HAP-1 (cell line): ENCODE data around the gene LSAMP.

Source experiments
- DNase-seq, 2 experiments: peaks; one replicate each; pipeline ENCODE4 v3.0.0-alpha.2; 2016 to 2020; ENCODE audit warnings: low spot score in 2 of 2
- H3K27me3 ChIP-seq: fragments of 250-450 bp; sonication (Bioruptor Pico); 2 replicates; pipeline ENCODE4 v1.5.1; 2020; ENCODE audit warnings: low read depth, mild to moderate bottlenecking, moderate library complexity
- H3K36me3 ChIP-seq: fragments of 250-450 bp; sonication (Bioruptor Pico); replicated peaks from 2 replicates; pipeline ENCODE4 v1.5.1; 2020; ENCODE audit warnings: mild to moderate bottlenecking
- H3K4me1 ChIP-seq: fragments of 250-450 bp; sonication (Bioruptor Pico); 2 replicates; pipeline ENCODE4 v1.5.1; 2020; ENCODE audit warnings: mild to moderate bottlenecking
- H3K4me3 ChIP-seq: fragments of 250-450 bp; sonication (Bioruptor Pico); 2 replicates; pipeline ENCODE4 v1.5.1; 2020; ENCODE audit warnings: mild to moderate bottlenecking, moderate library complexity
- H3K9me3 ChIP-seq: fragments of 250-450 bp; sonication (Bioruptor Pico); 2 replicates; pipeline ENCODE4 v1.5.1; 2020; ENCODE audit warnings: mild to moderate bottlenecking, moderate library complexity
- in situ Hi-C: fragments of 300-500 bp; cut with MboI; formaldehyde crosslinking; loops from 3 replicates; pipeline ENCODE4 v1.14.3; 2020; ENCODE audit warnings: low sequenced_read_pairs, inconsistent platforms, mixed read lengths

The LSAMP gene

GRCh38 chr3:116413319-116413718 is 32.0 kb downstream of the LSAMP start:
- Histone ChIP-seq H3K9me3 (no peaks in the 10 kb centered on the region), H3K4me3 (no peak overlapping the region), H3K27me3 (peaks cover 5% of the 10 kb centered on the region; the same call in 1 of the 2 replicates), H3K36me3 (no peaks in the 10 kb centered on the region), H3K4me1 (no peaks in the 10 kb centered on the region)
- DNase-seq, result no peak
- in situ Hi-C loops, result no loop called here

DNA sequence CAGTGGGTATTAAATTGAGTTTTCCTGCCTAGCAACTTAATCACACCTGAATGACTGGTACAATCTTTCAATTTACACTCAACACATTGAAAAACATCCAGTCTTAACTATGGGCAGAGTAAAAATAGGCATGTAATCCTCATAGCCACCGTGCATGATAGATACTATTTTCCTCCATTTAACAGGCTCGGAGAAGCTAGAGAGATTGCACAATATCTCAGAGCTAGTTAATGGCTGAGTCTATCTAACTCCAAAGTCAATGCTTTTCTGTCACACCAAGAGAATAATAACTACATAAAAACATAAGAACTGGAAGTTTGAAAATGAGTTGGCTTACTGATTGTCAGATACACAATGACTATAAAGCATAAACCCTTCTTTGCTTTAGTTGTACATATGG is 36.8 kb downstream of the LSAMP start:
- H3K4me3 ChIP-seq, result no peak overlapping the region
- no peaks in the 10 kb centered on the region for H3K9me3 ChIP-seq
- no peak for DNase-seq
- in situ Hi-C loops, result no loop called here
- H3K4me1 ChIP-seq, result no peaks in the 10 kb centered on the region
- H3K36me3 ChIP-seq, result no peaks in the 10 kb centered on the region
- H3K27me3 ChIP-seq, result no peaks in the 10 kb centered on the region

DNA sequence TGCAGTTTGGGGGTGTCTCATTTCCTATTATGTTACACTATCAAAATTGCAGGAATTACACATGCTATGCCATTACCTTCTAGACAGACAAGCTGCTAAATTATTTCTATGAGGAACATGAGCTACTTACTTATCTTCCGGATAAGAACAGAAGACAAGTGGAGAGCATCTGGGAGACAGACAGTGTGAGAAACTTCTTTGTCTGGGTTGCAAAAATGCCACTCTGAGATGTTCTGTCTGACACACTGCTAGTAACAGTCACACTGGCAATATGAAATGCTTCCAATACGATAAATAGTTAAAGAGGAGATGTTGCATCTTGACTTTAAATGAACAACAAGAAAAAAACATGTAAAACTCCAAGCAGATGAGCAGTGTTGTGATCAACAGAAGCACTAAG is 40.1 kb downstream of the LSAMP start:
- in situ Hi-C loops, result no loop called here
- no peak for DNase-seq
- no peaks in the 10 kb centered on the region for H3K9me3 ChIP-seq
- no peaks in the 10 kb centered on the region for H3K4me1 ChIP-seq
- H3K27me3 ChIP-seq, result no peaks in the 10 kb centered on the region
- no peak overlapping the region for H3K4me3 ChIP-seq
- H3K36me3 ChIP-seq, result no peaks in the 10 kb centered on the region

DNA sequence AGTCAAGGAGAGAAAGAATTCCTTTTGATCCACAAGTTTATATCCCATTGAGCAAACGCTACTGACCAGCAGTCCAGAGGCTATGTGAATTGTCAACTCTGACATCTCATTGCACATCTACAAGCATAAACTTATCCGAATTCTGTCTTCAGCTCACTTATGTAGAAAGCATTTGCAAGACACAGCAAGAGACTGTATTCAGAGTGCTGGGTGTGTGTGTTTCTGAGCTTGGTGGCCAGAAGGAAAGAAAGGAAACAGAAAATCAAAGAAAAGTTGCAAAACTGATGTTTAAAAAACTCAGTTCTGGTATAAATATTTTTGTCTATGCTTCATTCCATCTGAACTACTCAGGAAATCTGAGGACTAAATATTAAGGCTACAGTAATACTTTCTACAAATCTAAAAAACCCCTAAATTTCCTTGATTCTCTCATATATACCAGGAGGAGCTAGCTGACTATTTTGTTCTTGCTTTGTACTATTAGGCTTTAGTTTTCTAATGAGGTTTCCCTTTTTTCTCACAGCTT is 45.5 kb downstream of the LSAMP start:
- in situ Hi-C loops, result no loop called here
- 0 out of 2 replicates have a peak, but pooled peaks cover 3% of the 10 kb centered on the region for H3K27me3 ChIP-seq
- no peaks in the 10 kb centered on the region for H3K36me3 ChIP-seq
- no peaks in the 10 kb centered on the region for H3K9me3 ChIP-seq
- no peak for DNase-seq
- no peak overlapping the region for H3K4me3 ChIP-seq
- no peaks in the 10 kb centered on the region for H3K4me1 ChIP-seq

DNA sequence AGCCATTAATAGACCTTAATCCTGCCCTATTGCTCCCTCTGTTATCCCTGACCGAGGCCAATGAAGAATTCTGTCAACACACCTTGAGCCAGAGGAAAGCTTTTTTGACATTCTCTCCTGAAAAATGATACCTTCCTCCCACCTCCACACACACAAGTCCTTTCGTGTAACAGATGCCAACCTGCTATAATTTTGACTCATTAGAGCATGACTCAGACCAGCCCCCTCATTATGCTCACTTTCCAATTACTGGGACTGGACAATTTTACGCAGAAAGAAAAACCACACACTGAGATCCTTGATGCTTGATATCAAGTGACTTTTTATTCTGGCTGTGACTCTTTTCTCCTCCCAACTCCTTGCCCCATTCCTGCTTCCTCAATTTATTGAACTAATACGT is 50.9 kb downstream of the LSAMP start:
- Histone ChIP-seq H3K4me1 (no peaks in the 10 kb centered on the region), H3K27me3 (no peaks in the 10 kb centered on the region), H3K36me3 (no peaks in the 10 kb centered on the region), H3K9me3 (no peaks in the 10 kb centered on the region), H3K4me3 (no peak overlapping the region)
- in situ Hi-C loops, result no loop called here
- DNase-seq, result no peak

DNA sequence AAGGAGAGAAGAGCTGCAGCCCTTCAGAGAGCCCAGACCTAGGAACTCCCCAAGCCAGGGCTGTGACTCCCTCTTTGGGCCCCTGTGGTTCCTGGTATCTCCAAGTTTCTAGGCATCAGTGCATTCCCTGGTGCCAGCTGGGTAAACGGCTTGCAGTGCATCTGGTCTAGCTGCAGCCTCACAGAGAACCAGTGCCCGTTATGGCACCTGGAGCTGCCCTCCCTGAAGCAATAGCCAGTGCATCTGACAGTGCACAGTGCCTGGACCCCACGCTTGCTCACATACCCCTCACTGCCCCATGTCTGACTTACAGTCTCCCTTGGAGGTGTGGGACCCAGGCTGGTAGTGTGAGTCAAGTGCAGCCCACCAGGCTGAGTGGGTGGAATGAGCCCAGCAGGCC is 52.1 kb downstream of the LSAMP start:
- Histone ChIP-seq H3K4me1 (no peaks in the 10 kb centered on the region), H3K36me3 (no peaks in the 10 kb centered on the region), H3K27me3 (no peaks in the 10 kb centered on the region), H3K4me3 (no peak overlapping the region), H3K9me3 (no peaks in the 10 kb centered on the region)
- DNase-seq, result no peak
- in situ Hi-C loops, result no loop called here

DNA sequence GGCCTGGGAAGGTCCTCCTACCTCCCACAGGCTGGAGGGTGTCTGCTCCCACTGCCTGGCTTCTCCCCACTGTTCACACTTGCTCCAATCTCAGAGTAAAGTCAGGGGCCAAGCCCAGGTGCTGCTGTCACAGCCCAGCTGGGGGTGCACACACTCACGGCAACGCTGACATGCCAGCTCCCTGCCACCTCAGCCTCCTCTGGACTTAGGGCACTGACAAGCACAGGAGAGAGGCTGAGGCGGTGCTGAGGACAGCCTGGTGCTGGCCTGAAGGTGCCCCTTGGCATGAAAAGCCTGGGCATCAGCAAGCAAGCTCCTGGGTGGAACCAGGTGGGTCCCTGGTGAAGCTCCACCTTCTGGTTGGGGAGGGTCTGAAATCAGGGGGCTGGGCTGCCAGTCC is 53.0 kb downstream of the LSAMP start:
- H3K9me3 ChIP-seq, result no peaks in the 10 kb centered on the region
- DNase-seq, result no peak
- no peaks in the 10 kb centered on the region for H3K36me3 ChIP-seq
- no peaks in the 10 kb centered on the region for H3K27me3 ChIP-seq
- in situ Hi-C loops, result no loop called here
- no peak overlapping the region for H3K4me3 ChIP-seq
- no peaks in the 10 kb centered on the region for H3K4me1 ChIP-seq

GRCh38 chr3:116391296-116392201 is 53.7 kb downstream of the LSAMP start:
- no peak overlapping the region for H3K4me3 ChIP-seq
- no peaks in the 10 kb centered on the region for H3K9me3 ChIP-seq
- no peak for DNase-seq
- no peaks in the 10 kb centered on the region for H3K27me3 ChIP-seq
- no peaks in the 10 kb centered on the region for H3K36me3 ChIP-seq
- no peaks in the 10 kb centered on the region for H3K4me1 ChIP-seq
- in situ Hi-C loops, result no loop called here

- Histone ChIP-seq H3K9me3 (no peaks in the 10 kb centered on the region), H3K4me1 (no peaks in the 10 kb centered on the region), H3K27me3 (no peaks in the 10 kb centered on the region), H3K36me3 (no peaks in the 10 kb centered on the region), H3K4me3 (no peak overlapping the region)
- in situ Hi-C loops, result no loop called here
- no peak for DNase-seq
These were observed 55.0 kb downstream of the LSAMP start for GRCh38 chr3:116390318-116390717.

DNA sequence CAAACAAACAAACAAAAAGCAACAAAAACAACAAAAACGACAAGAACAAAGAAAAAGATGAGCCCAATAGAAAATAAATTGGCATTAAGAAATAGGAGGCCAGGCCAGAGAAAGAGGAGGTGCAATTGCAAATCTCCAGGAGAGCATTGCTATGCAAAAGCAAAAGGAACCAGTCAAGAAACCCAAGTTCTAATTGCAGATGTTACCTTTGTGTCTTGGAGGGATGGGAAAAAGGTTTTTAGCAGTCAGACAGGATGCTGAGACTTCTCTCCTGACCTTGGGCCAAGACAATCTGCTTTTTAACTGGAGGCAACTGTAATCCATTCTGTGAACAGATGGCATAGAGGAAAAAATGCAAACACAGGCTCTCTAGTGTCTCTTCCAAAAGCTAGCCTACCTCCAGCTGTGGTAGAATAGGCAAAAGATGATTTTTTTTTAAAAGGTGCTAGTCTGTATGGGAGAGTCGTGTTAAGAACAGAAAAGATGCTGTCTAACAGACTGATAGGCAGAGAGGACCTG is 56.4 kb downstream of the LSAMP start:
- Histone ChIP-seq H3K9me3 (no peaks in the 10 kb centered on the region), H3K36me3 (no peaks in the 10 kb centered on the region), H3K4me1 (no peaks in the 10 kb centered on the region), H3K4me3 (no peak overlapping the region), H3K27me3 (no peaks in the 10 kb centered on the region)
- DNase-seq, result no peak
- in situ Hi-C loops, result no loop called here

DNA sequence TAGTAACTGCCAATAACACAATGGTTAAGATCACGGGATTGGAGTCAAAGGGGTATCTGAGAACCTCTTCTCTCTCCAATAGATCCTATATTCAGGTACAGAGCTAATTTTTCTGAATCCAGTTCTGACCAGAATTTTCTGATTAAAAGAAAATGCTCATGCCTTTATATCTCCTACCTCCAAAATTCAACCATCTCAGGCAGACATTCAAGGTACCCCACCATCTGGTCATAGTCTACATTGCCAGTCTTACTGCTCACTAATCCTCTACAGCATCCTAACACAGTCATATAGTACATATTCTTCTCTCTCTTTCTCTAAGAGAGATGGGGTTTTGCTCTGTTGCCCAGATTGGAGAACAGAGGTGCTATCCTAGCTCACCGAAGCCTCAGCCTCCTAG is 59.1 kb downstream of the LSAMP start:
- Histone ChIP-seq H3K27me3 (no peaks in the 10 kb centered on the region), H3K4me1 (no peaks in the 10 kb centered on the region), H3K36me3 (no peaks in the 10 kb centered on the region), H3K4me3 (no peak overlapping the region), H3K9me3 (no peaks in the 10 kb centered on the region)
- in situ Hi-C loops, result no loop called here
- DNase-seq, result no peak

- Histone ChIP-seq H3K36me3 (no peaks in the 10 kb centered on the region), H3K4me3 (no peak overlapping the region), H3K4me1 (no peaks in the 10 kb centered on the region), H3K27me3 (no peaks in the 10 kb centered on the region), H3K9me3 (no peaks in the 10 kb centered on the region)
- in situ Hi-C loops, result no loop called here
- no peak for DNase-seq
These were observed 60.6 kb downstream of the LSAMP start for GRCh38 chr3:116384717-116385116.

- Histone ChIP-seq H3K27me3 (no peaks in the 10 kb centered on the region), H3K4me3 (no peak overlapping the region), H3K36me3 (no peaks in the 10 kb centered on the region), H3K9me3 (no peaks in the 10 kb centered on the region), H3K4me1 (no peaks in the 10 kb centered on the region)
- in situ Hi-C loops, result no loop called here
- no peak for DNase-seq
These were observed 67.2 kb downstream of the LSAMP start for GRCh38 chr3:116378077-116378476.

DNA sequence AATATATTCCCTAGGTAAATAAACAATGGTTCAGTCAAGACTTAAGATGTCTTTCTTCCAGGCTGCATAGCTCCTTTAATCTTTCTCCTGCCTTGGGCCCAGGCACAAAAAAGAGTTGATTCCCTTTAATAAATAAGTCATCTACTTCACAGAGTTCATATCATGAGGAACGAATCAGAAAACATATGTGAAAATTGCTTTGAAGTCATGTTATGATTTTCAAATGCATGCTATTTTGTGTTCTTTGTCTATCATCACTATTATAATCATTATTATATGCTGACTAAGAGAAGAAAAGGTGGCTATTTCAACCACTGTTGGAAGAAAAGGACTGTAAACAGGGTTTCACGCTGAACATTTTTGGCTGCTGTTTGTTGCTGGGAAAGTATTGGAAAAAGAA is 70.4 kb downstream of the LSAMP start:
- no peaks in the 10 kb centered on the region for H3K9me3 ChIP-seq
- no peaks in the 10 kb centered on the region for H3K36me3 ChIP-seq
- no peaks in the 10 kb centered on the region for H3K4me1 ChIP-seq
- no peak for DNase-seq
- H3K27me3 ChIP-seq, result no peaks in the 10 kb centered on the region
- in situ Hi-C loops, result no loop called here
- H3K4me3 ChIP-seq, result no peak overlapping the region
